GM12878 (cell line): ENCODE data around the gene TSLP. TPM values are rescaled to one million over a fixed set of nuclear protein-coding genes. Genes with fewer than 3 reads are reported as not detected.

Source experiments
- ATAC-seq: fragments of 200-7000 bp; cut with Tn5 transposase; 3 replicates; pipeline ENCODE4 v1.9.1; 2020; ENCODE audit warnings: mild to moderate bottlenecking, moderate library complexity
- BruUV-seq: library from RNA; stranded (reverse); fragments of 400-500 nt; replicated peaks from 2 replicates; lab custom pipeline; 2021; lab: Mats Ljungman, UMichigan
- CTCF ChIA-PET: fragments of 300-600 bp; sonication (Branson Sonifier 250); formaldehyde crosslinking; extraction: SDS; loops from one replicate; lab custom pipeline; 2021; ENCODE audit warnings: inconsistent platforms; lab: Yijun Ruan, JAX
- POLR2A ChIA-PET: fragments of 350-600 bp; formaldehyde crosslinking; extraction: SDS; loops from one replicate; lab custom pipeline; 2021; ENCODE audit warnings: inconsistent platforms; lab: Charles Lee
- RAD21 ChIA-PET: fragments of 300-600 bp; sonication (Branson Sonifier 250); formaldehyde crosslinking; loops from one replicate; lab custom pipeline; 2023; ENCODE audit warnings: antibody characterized with exemption; ENCODE audit not compliant: unreplicated experiment; lab: Charles Lee
- SMC1A ChIA-PET: fragments of 300-600 bp; sonication (Branson Sonifier 250); formaldehyde crosslinking; loops from one replicate; lab custom pipeline; 2023; ENCODE audit not compliant: unreplicated experiment, uncharacterized antibody; lab: Charles Lee
- DNase-seq: peaks from one replicate; pipeline ENCODE4 v3.0.0-alpha.2; 2011; ENCODE audit warnings: low read depth, low spot score
- FAIRE-seq: peaks from 3 replicates; lab custom pipeline; 2011; peaks lifted over from hg19 to GRCh38; lab: Jason Lieb, UNC
- H2AFZ ChIP-seq: 2 replicates; pipeline ENCODE4 v1.6.0; 2011; ENCODE audit warnings: low read depth, low read length, control low read depth; ENCODE audit not compliant: control insufficient read depth
- H3K27ac ChIP-seq: 2 replicates; pipeline ENCODE4 v1.5.1; 2011; ENCODE audit warnings: control low read depth; ENCODE audit not compliant: control insufficient read depth, insufficient read depth
- H3K27me3 ChIP-seq, 2 experiments: replicated peaks in 1 of 2; 2 replicates each; pipeline versions ENCODE4 v1.6.0 to v1.6.1; 2011; ENCODE audit warnings: low read length in 1 of 2; ENCODE audit not compliant: control insufficient read depth in 2 of 2, insufficient read depth in 2 of 2
- H3K36me3 ChIP-seq, 2 experiments: 2 replicates each; pipeline ENCODE4 v1.5.1; 2011; ENCODE audit warnings: low read length in 1 of 2; ENCODE audit not compliant: control insufficient read depth in 2 of 2, insufficient read depth in 2 of 2
- H3K4me1 ChIP-seq: 2 replicates; pipeline ENCODE4 v1.6.1; 2011; ENCODE audit warnings: mild to moderate bottlenecking, low read length, moderate library complexity, mixed read lengths; ENCODE audit not compliant: control insufficient read depth, insufficient read depth
- H3K4me2 ChIP-seq: 2 replicates; pipeline ENCODE4 v1.6.0; 2011; ENCODE audit warnings: control low read depth; ENCODE audit not compliant: control insufficient read depth, insufficient read depth
- H3K4me3 ChIP-seq: fragments of 200-600 bp; sonication (generic); 2 replicates; pipeline ENCODE4 v1.5.1; 2016
- H3K79me2 ChIP-seq: 2 replicates; pipeline ENCODE4 v1.6.0; 2011; ENCODE audit warnings: low read length; ENCODE audit not compliant: control insufficient read depth, insufficient read depth
- H3K9ac ChIP-seq: 2 replicates; pipeline ENCODE4 v1.8.0; 2011; ENCODE audit warnings: low read length, control low read depth, mixed read lengths; ENCODE audit not compliant: control insufficient read depth, insufficient read depth
- H3K9me3 ChIP-seq: replicated peaks from 3 replicates; pipeline ENCODE4 v1.5.1; 2011; ENCODE audit warnings: mild to moderate bottlenecking, low read length; ENCODE audit not compliant: control insufficient read depth, insufficient read depth
- H4K20me1 ChIP-seq: 2 replicates; pipeline ENCODE4 v1.6.0; 2011; ENCODE audit not compliant: control insufficient read depth, insufficient read depth
- CHD1 ChIP-seq: IDR thresholded peaks from 2 replicates; pipeline ENCODE4 v1.6.1; 2012; ENCODE audit warnings: low read depth, low read length, improper control_type of control experiment
- E2F4 ChIP-seq: IDR thresholded peaks from 2 replicates; pipeline ENCODE4 v1.6.1; 2012; ENCODE audit warnings: low read depth, low read length, improper control_type of control experiment
- ESRRA ChIP-seq: IDR thresholded peaks from 2 replicates; pipeline ENCODE4 v1.6.1; 2012; ENCODE audit warnings: mild to moderate bottlenecking, low read length, improper control_type of control experiment
- EZH2 ChIP-seq: IDR thresholded peaks from 2 replicates; pipeline ENCODE4 v1.6.1; 2012; ENCODE audit warnings: low read depth, mild to moderate bottlenecking, control low read depth, inconsistent platforms, low read length, borderline replicate concordance; ENCODE audit not compliant: control insufficient read depth
- HDAC2 ChIP-seq: fragments of 200-600 bp; sonication (generic); IDR thresholded peaks from 2 replicates; pipeline ENCODE4 v1.6.1; 2017
- HDGF ChIP-seq: fragments of 450-650 bp; IDR thresholded peaks from 2 replicates; pipeline ENCODE4 v1.6.1; 2016; ENCODE audit warnings: antibody characterized with exemption
- KAT2A ChIP-seq: conservative IDR thresholded peaks from 2 replicates; pipeline ENCODE4 v1.6.1; 2011; ENCODE audit warnings: low read depth, low read length; ENCODE audit not compliant: control insufficient read depth
- KLF5 ChIP-seq: fragments of 450-650 bp; IDR thresholded peaks from 2 replicates; pipeline ENCODE4 v1.6.1; 2014; ENCODE audit warnings: mild to moderate bottlenecking; ENCODE audit not compliant: partially characterized antibody
- MEF2A ChIP-seq: IDR thresholded peaks from 2 replicates; pipeline ENCODE4 v1.6.1; 2011; ENCODE audit warnings: low read depth, mild to moderate bottlenecking, low read length, moderate library complexity; ENCODE audit not compliant: insufficient read depth
- MTA3 ChIP-seq: IDR thresholded peaks from 2 replicates; pipeline ENCODE4 v1.6.1; 2012; ENCODE audit warnings: low read length, inconsistent platforms, borderline replicate concordance
- POLR2AphosphoS5 ChIP-seq: IDR thresholded peaks from 2 replicates; pipeline ENCODE4 v1.6.1; 2011; ENCODE audit warnings: mild to moderate bottlenecking, low read length, inconsistent platforms
- PRDM15 ChIP-seq: fragments of 450-650 bp; formaldehyde crosslinking; IDR thresholded peaks from 2 replicates; pipeline ENCODE4 v1.4.0; 2020; ENCODE audit warnings: mild to moderate bottlenecking, moderate library complexity
- SIX5 ChIP-seq: IDR thresholded peaks from 2 replicates; pipeline ENCODE4 v1.6.1; 2011; ENCODE audit warnings: mild to moderate bottlenecking, low read depth, low read length, moderate library complexity; ENCODE audit not compliant: severe bottlenecking
- SRF ChIP-seq, 2 experiments: IDR thresholded peaks; 2 replicates each; pipeline ENCODE4 v1.6.1; 2011; ENCODE audit warnings: low read depth in 2 of 2, low read length in 2 of 2, mild to moderate bottlenecking in 1 of 2, moderate library complexity in 1 of 2
- ZNF592 ChIP-seq: fragments of 450-650 bp; IDR thresholded peaks from 2 replicates; pipeline ENCODE4 v1.6.1; 2017; ENCODE audit warnings: mild to moderate bottlenecking, moderate library complexity
- WGBS: methylation state at CpG from one replicate; pipeline ENCODE4 v1.1.6; 2016; ENCODE audit warnings: low lambda C conversion rate; ENCODE audit not compliant: insufficient replicate concordance, insufficient coverage; ENCODE audit errors: missing lambda C conversion rate; 5-methylcytosine and 5-hydroxymethylcytosine counted together
- in situ Hi-C: fragments of 300-500 bp; cut with MboI; formaldehyde crosslinking; loops from 9 replicates; pipeline ENCODE4 v1.14.3; 2018; ENCODE audit warnings: mixed read lengths
- intact Hi-C: fragments of 100-400 bp; cut with micrococcal nuclease; formaldehyde crosslinking; loops from one replicate; pipeline ENCODE4 v1.14.2; 2022; ENCODE audit not compliant: unreplicated experiment
- polyA plus RNA-seq, 11 experiments: library from polyadenylated mRNA; depleted of rRNA in 4 of 11; unstranded in 6 of 11; stranded (reverse) in 5 of 11; fragments of >200 nt; fragmentation: Nextera tagmentation in 4 of 11; fragmentation: Illumina TruSeq in 1 of 11; extraction: Ambion mirVana in 4 of 11; extraction: Trizol in 1 of 11; gene quantifications; 1 replicate in 1 of 11; 2 replicates in 10 of 11; pipeline versions ENCODE4 v1.2.1 to v1.2.3, GENCODE V29; 2011 to 2016; ENCODE audit warnings: inconsistent platforms in 2 of 11, missing spikeins in 2 of 11, low read depth in 1 of 11
- total RNA-seq, 4 experiments: library from RNA; depleted of rRNA in 3 of 4; stranded (reverse); fragments of >200 nt in 3 of 4; fragmentation: Illumina TruSeq in 1 of 4; extraction: Trizol in 1 of 4; gene quantifications; 2 replicates each; pipeline versions ENCODE4 v1.2.1 to v1.2.3, GENCODE V29; 2013 to 2021

Gene TSLP
- total and polyA plus RNA-seq, 10 of the 15 experiments (the other 5 are each of a cell fraction or from before 2014, with no cell fraction given) = 0.05 to 0.32 TPM; not detected in 8

- TF ChIP-seq PRDM15 (CRISPR knock-in tag) = no peak
- TF ChIP-seq CHD1 = no peak
- TF ChIP-seq KAT2A = no peak
- no peak for TF ChIP-seq E2F4
- TF ChIP-seq ESRRA = no peak
- no peak for TF ChIP-seq MTA3
- no peak for TF ChIP-seq HDGF
- TF ChIP-seq POLR2AphosphoS5 = no peak
- TF ChIP-seq EZH2 = no peak
Observed at GRCh38 chr5:111077678-111078077, 6.2 kb downstream of the TSLP start (continued).

- intact Hi-C loops = no loop called here
- Histone ChIP-seq H3K4me1 (no peaks in the 10 kb centered on the region), H3K4me3 (no peak overlapping the region), H3K9me3 (no peaks in the 10 kb centered on the region), H3K27ac (no peak overlapping the region), H2AFZ (no peak overlapping the region), H3K9ac (no peak overlapping the region), H4K20me1 (no peaks in the 10 kb centered on the region), H3K27me3 (no peaks in the 10 kb centered on the region; a peak in 1 of 4 replicates), H3K36me3 (no peaks in the 10 kb centered on the region), H3K4me2 (no peak overlapping the region), H3K79me2 (no peaks in the 10 kb centered on the region)
- 100% methylated on average over 1 of the region's 1 CpG for WGBS
- ChIA-PET RAD21 (no interaction called here), SMC1A (no interaction called here), CTCF (no interaction called here), POLR2A (no interaction called here)
- DNase-seq (no peak), FAIRE-seq (no peak), ATAC-seq (no peak)
- in situ Hi-C loops = no loop called here
- no TSS peak for BruUV-seq
- TF ChIP-seq SIX5 (no peak), MEF2A (no peak), HDAC2 (no peak), MTA3 (no peak), SRF (IDR thresholded peaks at IDR 0.05; ENCODE audit: low read depth in 2 of 2, low read length in 2 of 2) (no peak), KLF5 (no peak), EZH2 (no peak), ZNF592 (no peak)
Observed at GRCh38 chr5:111079846-111080245, 8.3 kb downstream of the TSLP start.
